ENCODE data around the gene SGPP1. TPM values are rescaled to one million over a fixed set of nuclear protein-coding genes. Genes with fewer than 3 reads are reported as not detected.

The SGPP1 gene
- total RNA-seq, 1 experiment from 2014 or later: 5.5 TPM

DNA sequence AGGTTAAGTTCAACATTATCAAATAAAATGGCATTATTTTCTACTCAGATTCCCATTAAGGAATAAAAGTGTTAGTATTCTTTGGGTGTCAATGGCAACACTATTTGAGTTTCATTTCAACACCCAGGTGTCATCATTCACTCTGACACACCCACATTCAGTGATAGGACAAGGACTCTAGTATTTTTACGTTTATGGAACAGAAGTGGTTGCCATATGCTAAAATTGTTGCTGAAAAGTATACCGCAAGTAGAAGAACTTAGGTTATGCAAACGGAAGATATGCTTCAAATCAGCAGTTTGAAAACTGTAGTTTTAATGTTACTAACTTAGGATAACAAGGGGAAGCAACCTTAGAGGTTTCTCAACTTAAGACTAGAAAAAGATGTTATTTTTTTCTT, 20.0 kb upstream of the SGPP1 start:
- no peaks in the 10 kb centered on the region for H3K27me3 Mint-ChIP-seq (ENCODE audit: low read depth)
- no peak overlapping the region for H3K4me3 Mint-ChIP-seq
- no peak overlapping the region for H2BK120ac ChIP-seq (ENCODE audit: low read depth, low read length, poor library complexity, severe bottlenecking)
- no peak overlapping the region for H4K5ac ChIP-seq (ENCODE audit: insufficient read length, low read depth, low read length)
- no peak overlapping the region for H2BK20ac ChIP-seq (ENCODE audit: low read depth, low read length, poor library complexity, severe bottlenecking)
- H3K27ac ChIP-seq (ENCODE audit: insufficient read length, low read depth, low read length): no peak overlapping the region
- no peak overlapping the region for H4K91ac ChIP-seq (ENCODE audit: insufficient read length, low read depth, low read length)
- H3K27ac Mint-ChIP-seq: no peak overlapping the region
- H3K79me1 ChIP-seq (ENCODE audit: insufficient read depth, low read depth, low read length, poor library complexity, severe bottlenecking): no peaks in the 10 kb centered on the region
- no peak for DNase-seq
- TF ChIP-seq, protein P1, sequence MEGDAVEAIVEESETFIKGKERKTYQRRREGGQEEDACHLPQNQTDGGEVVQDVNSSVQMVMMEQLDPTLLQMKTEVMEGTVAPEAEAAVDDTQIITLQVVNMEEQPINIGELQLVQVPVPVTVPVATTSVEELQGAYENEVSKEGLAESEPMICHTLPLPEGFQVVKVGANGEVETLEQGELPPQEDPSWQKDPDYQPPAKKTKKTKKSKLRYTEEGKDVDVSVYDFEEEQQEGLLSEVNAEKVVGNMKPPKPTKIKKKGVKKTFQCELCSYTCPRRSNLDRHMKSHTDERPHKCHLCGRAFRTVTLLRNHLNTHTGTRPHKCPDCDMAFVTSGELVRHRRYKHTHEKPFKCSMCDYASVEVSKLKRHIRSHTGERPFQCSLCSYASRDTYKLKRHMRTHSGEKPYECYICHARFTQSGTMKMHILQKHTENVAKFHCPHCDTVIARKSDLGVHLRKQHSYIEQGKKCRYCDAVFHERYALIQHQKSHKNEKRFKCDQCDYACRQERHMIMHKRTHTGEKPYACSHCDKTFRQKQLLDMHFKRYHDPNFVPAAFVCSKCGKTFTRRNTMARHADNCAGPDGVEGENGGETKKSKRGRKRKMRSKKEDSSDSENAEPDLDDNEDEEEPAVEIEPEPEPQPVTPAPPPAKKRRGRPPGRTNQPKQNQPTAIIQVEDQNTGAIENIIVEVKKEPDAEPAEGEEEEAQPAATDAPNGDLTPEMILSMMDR (conservative IDR thresholded peaks at IDR 0.05): no peak
- H3K27me3 ChIP-seq (ENCODE audit: insufficient read depth, low read length): no peaks in the 10 kb centered on the region
- no peaks in the 10 kb centered on the region for H3K36me3 Mint-ChIP-seq (ENCODE audit: insufficient read depth in 1 of 3, low read depth in 3 of 3)
- no peak overlapping the region for H2BK5ac ChIP-seq (ENCODE audit: insufficient read length, low read length)
- no peaks in the 10 kb centered on the region for H3K9me3 ChIP-seq (ENCODE audit: control insufficient read depth, low read depth, low read length)
- peaks cover 6% of the 10 kb centered on the region in 2 experiments for H3K4me1 Mint-ChIP-seq
- no peaks in the 10 kb centered on the region for H3K4me1 ChIP-seq (ENCODE audit: insufficient read depth, low read length)
- H3T11ph ChIP-seq (ENCODE audit: low read length): no peak overlapping the region
- no peaks in the 10 kb centered on the region for H3K23me2 ChIP-seq (ENCODE audit: insufficient read length, low read depth, low read length, poor library complexity, severe bottlenecking)
- WGBS (ENCODE audit: extremely low coverage, insufficient read length, low lambda C conversion rate): no CpG with 5 or more reads among the region's 3 CpGs
- H3K23ac ChIP-seq (ENCODE audit: insufficient read length, low read depth, low read length): no peak overlapping the region
- no peak overlapping the region for H3K18ac ChIP-seq (ENCODE audit: insufficient read length, low read depth, low read length)
- H3K9ac ChIP-seq (ENCODE audit: extremely low read depth, insufficient read length, low read length): no peak overlapping the region
- no peak overlapping the region for H3K56ac ChIP-seq (ENCODE audit: insufficient read length, low read depth, low read length)
- no peak overlapping the region for H2AFZ ChIP-seq (ENCODE audit: low read length)
- no peaks in the 10 kb centered on the region for H3K79me2 ChIP-seq (ENCODE audit: insufficient read depth, low read length)
- peaks cover 0 to 1% of the 10 kb centered on the region in 2 experiments; a peak in 2 of 5 replicates for H3K9me3 Mint-ChIP-seq
- H2AK5ac ChIP-seq (ENCODE audit: insufficient read length, low read length): no peak overlapping the region
- H3K14ac ChIP-seq (ENCODE audit: insufficient read depth, low read length): no peak overlapping the region
- H4K8ac ChIP-seq (replicated peaks; ENCODE audit: insufficient read length, low read depth, low read length): no peak overlapping the region
- no peaks in the 10 kb centered on the region for H4K20me1 ChIP-seq (ENCODE audit: control insufficient read depth, insufficient read depth, insufficient read length)
- no peak overlapping the region for H3K4me2 ChIP-seq (ENCODE audit: insufficient read depth, insufficient read length, low read length)
- H3K4ac ChIP-seq (ENCODE audit: low read depth, low read length): no peak overlapping the region
- H2BK15ac ChIP-seq (ENCODE audit: low read depth, low read length): no peak overlapping the region
- no peak overlapping the region for H2BK12ac ChIP-seq (ENCODE audit: insufficient read length, low read depth, low read length)

Measured in H9 (cell line).